A549 treated with CORT108297 at 1 μM for 4 hours (cell line): ENCODE measurements around the gene GLRX2. TPM values are rescaled to one million over a fixed set of nuclear protein-coding genes. Genes with fewer than 3 reads are reported as not detected.

Experiments used
- total RNA-seq: library from RNA; stranded (reverse); fragments of 200-300 nt; extraction: Qiagen RNA extraction; gene quantifications from 5 replicates; pipeline ENCODE4 v1.2.3, GENCODE V29; 2022

GLRX2 gene, protein sequence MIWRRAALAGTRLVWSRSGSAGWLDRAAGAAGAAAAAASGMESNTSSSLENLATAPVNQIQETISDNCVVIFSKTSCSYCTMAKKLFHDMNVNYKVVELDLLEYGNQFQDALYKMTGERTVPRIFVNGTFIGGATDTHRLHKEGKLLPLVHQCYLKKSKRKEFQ
- 46.9 to 54.3 TPM (median 48.0 TPM) in 5 replicates for total RNA-seq

DNA sequence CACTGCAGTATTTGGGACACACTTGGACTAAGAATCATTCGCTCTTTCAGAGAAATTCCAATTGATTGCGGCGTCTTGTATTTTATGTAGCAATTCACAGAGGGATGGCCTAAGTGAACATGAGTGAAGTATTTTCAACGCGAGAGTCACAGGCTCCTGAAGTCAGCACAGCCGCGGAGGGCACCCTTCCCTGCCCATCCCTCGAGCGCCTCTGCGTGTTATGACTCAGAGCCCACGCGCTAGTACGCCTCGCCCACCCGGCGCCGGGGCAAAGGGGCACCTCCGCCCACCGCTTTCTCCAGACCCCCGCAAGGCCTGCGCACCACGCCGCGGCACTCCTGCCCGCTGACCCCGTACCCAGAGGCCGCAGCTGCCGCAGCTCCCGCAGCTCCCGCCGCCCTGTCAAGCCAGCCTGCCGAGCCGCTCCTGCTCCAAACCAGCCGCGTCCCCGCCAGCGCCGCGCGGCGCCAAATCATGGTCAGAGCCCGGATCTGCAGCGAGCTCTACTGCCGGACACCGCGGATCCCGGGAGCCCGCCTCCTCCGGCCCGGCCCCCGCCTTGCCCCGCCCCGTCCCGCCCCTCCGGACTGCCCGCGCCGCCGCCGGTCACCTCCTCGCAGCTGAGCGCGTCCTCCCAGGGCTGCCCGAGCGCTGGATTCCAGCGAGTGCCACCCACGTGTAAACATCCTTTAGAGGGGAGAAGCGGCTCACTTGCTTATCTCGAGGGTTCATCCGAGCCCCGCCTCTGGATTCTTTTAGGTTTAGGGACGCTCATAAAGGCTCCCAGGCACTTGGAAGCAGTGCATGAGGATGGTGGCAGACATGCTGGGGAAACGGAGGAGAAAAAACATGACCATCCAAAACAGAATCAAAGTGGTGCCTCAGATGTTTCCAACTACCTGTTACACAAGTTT is at the start of gene GLRX2:
TSS of gene GLRX2 (minus strand) at position 508 of the 914 bp plus-strand sequence. CDS start at position 476, 32 bp downstream.

GRCh38 chr1:193121616-193122593 is 16.7 kb upstream of the GLRX2 start, which contains the start of gene CDC73:
TSS of gene CDC73 (plus strand) at chr1:193122031. CDS start at chr1:193122201, 170 bp downstream.

DNA sequence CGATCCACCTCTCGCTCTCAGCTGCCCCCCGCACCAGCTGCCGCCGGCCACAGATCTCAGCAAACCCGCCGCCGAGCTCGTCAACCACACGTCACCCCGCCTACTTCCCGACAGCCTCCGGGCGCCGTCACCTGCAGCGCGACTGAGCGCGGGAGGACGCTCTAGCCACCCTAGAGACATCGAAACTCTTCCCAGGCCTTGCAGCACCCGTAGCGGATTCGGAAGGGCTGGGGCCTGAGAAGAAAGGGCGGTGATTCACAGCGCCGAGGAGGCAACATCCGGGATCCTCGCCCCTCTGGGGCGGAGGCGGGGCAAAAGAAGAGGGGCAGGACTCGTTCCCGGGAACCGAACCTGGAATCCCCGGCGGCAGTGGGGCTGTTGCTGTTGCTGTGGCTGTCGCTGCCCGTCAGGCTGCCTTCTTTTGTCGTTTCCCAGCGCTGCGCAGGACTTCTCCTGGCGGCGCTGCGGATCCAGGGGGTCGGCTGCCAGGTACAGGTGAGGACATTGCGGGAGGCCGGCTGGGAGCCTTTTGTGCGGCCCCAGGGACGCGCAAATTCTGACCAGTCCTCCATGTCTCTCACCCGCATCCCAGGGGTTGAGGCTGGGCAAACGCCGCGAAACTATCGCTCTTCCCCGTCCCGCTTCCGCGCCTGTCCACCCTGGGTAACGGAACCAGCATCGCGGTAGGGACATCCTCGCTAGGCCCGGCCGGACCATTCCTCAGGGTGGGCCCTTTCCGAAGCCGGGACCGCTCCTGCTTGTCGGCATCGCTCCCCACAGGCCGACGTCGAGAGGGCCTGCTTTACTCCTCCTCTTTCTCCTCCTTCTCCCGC is 45.7 kb downstream of the GLRX2 start, which contains the start of the genes RO60 and UCHL5:
TSS of gene RO60 (plus strand) at position 331 of the 833 bp plus-strand sequence. CDS start 9,443 bp downstream, outside the sequence.
TSS of gene UCHL5 (minus strand) at position 79 of the 833 bp plus-strand sequence. CDS start 100 bp downstream, outside the sequence.

Other genes starting within 250 kb of the GLRX2 start
- 39.8 to 46.4 TPM (median 42.8 TPM) in 5 replicates for gene UCHL5, start 46.1 kb downstream of the GLRX2 start, total RNA-seq
- gene RO60, start 45.8 kb downstream of the GLRX2 start, total RNA-seq, result 24.6 to 31.6 TPM (median 27.0 TPM) in 5 replicates
- 30.3 to 35.1 TPM (median 32.6 TPM) in 5 replicates for gene CDC73, start 16.6 kb upstream of the GLRX2 start, total RNA-seq
- gene B3GALT2, start 81.2 kb upstream of the GLRX2 start, total RNA-seq, result not detected in 5 replicates